Measurements from ENCODE around the gene GABRR1.
A peak's percentile ranks its signal among the peaks of the same experiment; 100 is the strongest.

The GABRR1 gene

GRCh38 chr6:89217299-89217910, at the start of gene GABRR1:
GABRR1 (minus strand) TSS chr6:89217358; CDS start chr6:89217322, 36 bp downstream.
- Histone ChIP-seq H3K4me3 (ENCODE audit: low read depth in 1 of 5, low read length in 5 of 5) (peak within 1 kb of the TSS in 1 of 5 donors; percentile 42), H3K27me3 (ENCODE audit: control insufficient read depth in 5 of 5, insufficient read depth in 4 of 5, low read length in 5 of 5) (no peaks in the 10 kb centered on the region), H3K36me3 (ENCODE audit: control insufficient read depth in 5 of 5, insufficient read depth in 5 of 5, low read length in 5 of 5) (no peaks in the 10 kb centered on the region), H3K9me3 (ENCODE audit: control insufficient read depth in 5 of 5, low read length in 5 of 5) (no peaks in the 10 kb centered on the region), H3K27ac (ENCODE audit: low read depth, low read length) (no peak within 1 kb of the TSS), H3K9ac (ENCODE audit: low read length in 5 of 5) (no peak within 1 kb of the TSS), H3K4me1 (ENCODE audit: control insufficient read depth in 5 of 5, insufficient read depth in 5 of 5, low read length in 5 of 5) (peaks cover 0 to 6% (median 0%) of the 10 kb centered on the region in 5 donors)

GRCh38 chr6:89264296-89264695, 47.1 kb upstream of the GABRR1 start:
- Histone ChIP-seq H3K4me3 (ENCODE audit: low read depth in 1 of 5, low read length in 5 of 5) (no peak overlapping the region), H3K27me3 (ENCODE audit: control insufficient read depth in 5 of 5, insufficient read depth in 4 of 5, low read length in 5 of 5) (no peaks in the 10 kb centered on the region), H3K4me1 (ENCODE audit: control insufficient read depth in 5 of 5, insufficient read depth in 5 of 5, low read length in 5 of 5) (peaks cover 0 to 2% (median 0%) of the 10 kb centered on the region in 5 donors), H3K36me3 (ENCODE audit: control insufficient read depth in 5 of 5, insufficient read depth in 5 of 5, low read length in 5 of 5) (no peaks in the 10 kb centered on the region), H3K9ac (ENCODE audit: low read length in 5 of 5) (no peak overlapping the region), H3K9me3 (ENCODE audit: control insufficient read depth in 5 of 5, low read length in 5 of 5) (no peaks in the 10 kb centered on the region), H3K27ac (ENCODE audit: low read depth, low read length) (no peak overlapping the region)

GRCh38 chr6:89260832-89261231, 43.7 kb upstream of the GABRR1 start:
- no peaks in the 10 kb centered on the region for H3K9me3 ChIP-seq (ENCODE audit: control insufficient read depth in 5 of 5, low read length in 5 of 5)
- H3K4me3 ChIP-seq (ENCODE audit: low read depth in 1 of 5, low read length in 5 of 5): no peak overlapping the region
- no peak overlapping the region for H3K27ac ChIP-seq (ENCODE audit: low read depth, low read length)
- no peaks in the 10 kb centered on the region for H3K36me3 ChIP-seq (ENCODE audit: control insufficient read depth in 5 of 5, insufficient read depth in 5 of 5, low read length in 5 of 5)
- H3K4me1 ChIP-seq (ENCODE audit: control insufficient read depth in 5 of 5, insufficient read depth in 5 of 5, low read length in 5 of 5): peaks cover 0 to 2% (median 0%) of the 10 kb centered on the region in 5 donors
- H3K27me3 ChIP-seq (ENCODE audit: control insufficient read depth in 5 of 5, insufficient read depth in 4 of 5, low read length in 5 of 5): no peaks in the 10 kb centered on the region
- no peak overlapping the region for H3K9ac ChIP-seq (ENCODE audit: low read length in 5 of 5)

- H3K9ac ChIP-seq (ENCODE audit: low read length in 5 of 5): no peak overlapping the region
- no peaks in the 10 kb centered on the region for H3K27me3 ChIP-seq (ENCODE audit: control insufficient read depth in 5 of 5, insufficient read depth in 4 of 5, low read length in 5 of 5)
- H3K27ac ChIP-seq (ENCODE audit: low read depth, low read length): no peak overlapping the region
- no peaks in the 10 kb centered on the region for H3K9me3 ChIP-seq (ENCODE audit: control insufficient read depth in 5 of 5, low read length in 5 of 5)
- no peak overlapping the region for H3K4me3 ChIP-seq (ENCODE audit: low read depth in 1 of 5, low read length in 5 of 5)
- no peaks in the 10 kb centered on the region for H3K36me3 ChIP-seq (ENCODE audit: control insufficient read depth in 5 of 5, insufficient read depth in 5 of 5, low read length in 5 of 5)
- H3K4me1 ChIP-seq (ENCODE audit: control insufficient read depth in 5 of 5, insufficient read depth in 5 of 5, low read length in 5 of 5): peaks cover 0 to 2% (median 0%) of the 10 kb centered on the region in 5 donors
These were observed 43.2 kb upstream of the GABRR1 start for GRCh38 chr6:89260310-89260709.

GRCh38 chr6:89258912-89259311, 41.8 kb upstream of the GABRR1 start:
- Histone ChIP-seq H3K36me3 (ENCODE audit: control insufficient read depth in 5 of 5, insufficient read depth in 5 of 5, low read length in 5 of 5) (no peaks in the 10 kb centered on the region), H3K9me3 (ENCODE audit: control insufficient read depth in 5 of 5, low read length in 5 of 5) (no peaks in the 10 kb centered on the region), H3K4me3 (ENCODE audit: low read depth in 1 of 5, low read length in 5 of 5) (no peak overlapping the region), H3K27ac (ENCODE audit: low read depth, low read length) (no peak overlapping the region), H3K4me1 (ENCODE audit: control insufficient read depth in 5 of 5, insufficient read depth in 5 of 5, low read length in 5 of 5) (peaks cover 0 to 2% (median 0%) of the 10 kb centered on the region in 5 donors), H3K27me3 (ENCODE audit: control insufficient read depth in 5 of 5, insufficient read depth in 4 of 5, low read length in 5 of 5) (no peaks in the 10 kb centered on the region), H3K9ac (ENCODE audit: low read length in 5 of 5) (no peak overlapping the region)

- no peaks in the 10 kb centered on the region for H3K9me3 ChIP-seq (ENCODE audit: control insufficient read depth in 5 of 5, low read length in 5 of 5)
- H3K4me1 ChIP-seq (ENCODE audit: control insufficient read depth in 5 of 5, insufficient read depth in 5 of 5, low read length in 5 of 5): peaks cover 0 to 2% (median 0%) of the 10 kb centered on the region in 5 donors
- no peak overlapping the region for H3K9ac ChIP-seq (ENCODE audit: low read length in 5 of 5)
- no peaks in the 10 kb centered on the region for H3K27me3 ChIP-seq (ENCODE audit: control insufficient read depth in 5 of 5, insufficient read depth in 4 of 5, low read length in 5 of 5)
- H3K27ac ChIP-seq (ENCODE audit: low read depth, low read length): no peak overlapping the region
- H3K4me3 ChIP-seq (ENCODE audit: low read depth in 1 of 5, low read length in 5 of 5): no peak overlapping the region
- no peaks in the 10 kb centered on the region for H3K36me3 ChIP-seq (ENCODE audit: control insufficient read depth in 5 of 5, insufficient read depth in 5 of 5, low read length in 5 of 5)
These were observed 40.6 kb upstream of the GABRR1 start for GRCh38 chr6:89257781-89258180.

GRCh38 chr6:89257346-89257745, 40.2 kb upstream of the GABRR1 start:
- no peaks in the 10 kb centered on the region for H3K36me3 ChIP-seq (ENCODE audit: control insufficient read depth in 5 of 5, insufficient read depth in 5 of 5, low read length in 5 of 5)
- H3K9ac ChIP-seq (ENCODE audit: low read length in 5 of 5): no peak overlapping the region
- no peak overlapping the region for H3K27ac ChIP-seq (ENCODE audit: low read depth, low read length)
- H3K27me3 ChIP-seq (ENCODE audit: control insufficient read depth in 5 of 5, insufficient read depth in 4 of 5, low read length in 5 of 5): no peaks in the 10 kb centered on the region
- H3K4me3 ChIP-seq (ENCODE audit: low read depth in 1 of 5, low read length in 5 of 5): no peak overlapping the region
- H3K4me1 ChIP-seq (ENCODE audit: control insufficient read depth in 5 of 5, insufficient read depth in 5 of 5, low read length in 5 of 5): peaks cover 0 to 2% (median 0%) of the 10 kb centered on the region in 5 donors
- H3K9me3 ChIP-seq (ENCODE audit: control insufficient read depth in 5 of 5, low read length in 5 of 5): no peaks in the 10 kb centered on the region

GRCh38 chr6:89255417-89255816, 38.3 kb upstream of the GABRR1 start:
- Histone ChIP-seq H3K9ac (ENCODE audit: low read length in 5 of 5) (no peak overlapping the region), H3K27me3 (ENCODE audit: control insufficient read depth in 5 of 5, insufficient read depth in 4 of 5, low read length in 5 of 5) (no peaks in the 10 kb centered on the region), H3K9me3 (ENCODE audit: control insufficient read depth in 5 of 5, low read length in 5 of 5) (no peaks in the 10 kb centered on the region), H3K36me3 (ENCODE audit: control insufficient read depth in 5 of 5, insufficient read depth in 5 of 5, low read length in 5 of 5) (no peaks in the 10 kb centered on the region), H3K4me3 (ENCODE audit: low read depth in 1 of 5, low read length in 5 of 5) (no peak overlapping the region), H3K27ac (ENCODE audit: low read depth, low read length) (no peak overlapping the region), H3K4me1 (ENCODE audit: control insufficient read depth in 5 of 5, insufficient read depth in 5 of 5, low read length in 5 of 5) (peaks cover 0 to 2% (median 0%) of the 10 kb centered on the region in 5 donors)

GRCh38 chr6:89254569-89254968, 37.4 kb upstream of the GABRR1 start:
- Histone ChIP-seq H3K9me3 (ENCODE audit: control insufficient read depth in 5 of 5, low read length in 5 of 5) (no peaks in the 10 kb centered on the region), H3K4me3 (ENCODE audit: low read depth in 1 of 5, low read length in 5 of 5) (no peak overlapping the region), H3K4me1 (ENCODE audit: control insufficient read depth in 5 of 5, insufficient read depth in 5 of 5, low read length in 5 of 5) (no peaks in the 10 kb centered on the region), H3K9ac (ENCODE audit: low read length in 5 of 5) (no peak overlapping the region), H3K27me3 (ENCODE audit: control insufficient read depth in 5 of 5, insufficient read depth in 4 of 5, low read length in 5 of 5) (no peaks in the 10 kb centered on the region), H3K36me3 (ENCODE audit: control insufficient read depth in 5 of 5, insufficient read depth in 5 of 5, low read length in 5 of 5) (no peaks in the 10 kb centered on the region), H3K27ac (ENCODE audit: low read depth, low read length) (no peak overlapping the region)

- no peak overlapping the region for H3K4me3 ChIP-seq (ENCODE audit: low read depth in 1 of 5, low read length in 5 of 5)
These were observed 35.7 kb upstream of the GABRR1 start for GRCh38 chr6:89252907-89253306.

More at GRCh38 chr6:89252907-89253306, 35.7 kb upstream of the GABRR1 start:
- no peaks in the 10 kb centered on the region for H3K9me3 ChIP-seq (ENCODE audit: control insufficient read depth in 5 of 5, low read length in 5 of 5)
- no peak overlapping the region for H3K27ac ChIP-seq (ENCODE audit: low read depth, low read length)
- no peaks in the 10 kb centered on the region for H3K4me1 ChIP-seq (ENCODE audit: control insufficient read depth in 5 of 5, insufficient read depth in 5 of 5, low read length in 5 of 5)
- H3K27me3 ChIP-seq (ENCODE audit: control insufficient read depth in 5 of 5, insufficient read depth in 4 of 5, low read length in 5 of 5): no peaks in the 10 kb centered on the region
- H3K9ac ChIP-seq (ENCODE audit: low read length in 5 of 5): no peak overlapping the region
- no peaks in the 10 kb centered on the region for H3K36me3 ChIP-seq (ENCODE audit: control insufficient read depth in 5 of 5, insufficient read depth in 5 of 5, low read length in 5 of 5)

Measured in subcutaneous abdominal adipose tissue (tissue), 5 donors.